Astrocyte (in vitro differentiated cells and primary cell): ENCODE measurements around the gene TSGA10. TPM values are rescaled to one million over a fixed set of nuclear protein-coding genes. Genes with fewer than 3 reads are reported as not detected.
"Not testable (repeated sequence)": the region's sequence is repeated elsewhere in the genome, so short reads cannot be mapped to it uniquely, and the experiment has no call there.

ENCODE experiments used
- DNase-seq: peaks from one replicate; pipeline ENCODE4 v3.0.0-alpha.2; 2010; ENCODE audit warnings: low read depth
- FAIRE-seq: peaks from 2 replicates; lab custom pipeline; 2011; peaks lifted over from hg19 to GRCh38; lab: Jason Lieb, UNC
- H2AFZ ChIP-seq: 2 replicates; pipeline ENCODE4 v1.6.0; 2012; ENCODE audit warnings: low read depth, low read length, inconsistent platforms
- H3K27ac ChIP-seq: 2 replicates; pipeline ENCODE4 v1.5.1; 2011; ENCODE audit warnings: low read depth, low read length, inconsistent platforms
- H3K27me3 ChIP-seq: 2 replicates; pipeline ENCODE4 v1.6.0; 2011; ENCODE audit warnings: low read length, inconsistent platforms; ENCODE audit not compliant: insufficient read depth
- H3K36me3 ChIP-seq: 2 replicates; pipeline ENCODE4 v1.5.1; 2011; ENCODE audit warnings: low read length, inconsistent platforms; ENCODE audit not compliant: insufficient read depth
- H3K4me1 ChIP-seq: 2 replicates; pipeline ENCODE4 v1.5.1; 2011; ENCODE audit warnings: low read length, inconsistent platforms; ENCODE audit not compliant: insufficient read depth
- H3K4me2 ChIP-seq: 2 replicates; pipeline ENCODE4 v1.6.0; 2012; ENCODE audit warnings: low read length, inconsistent platforms
- H3K4me3 ChIP-seq: 2 replicates; pipeline ENCODE4 v1.5.1; 2011; ENCODE audit warnings: low read depth, mild to moderate bottlenecking, low read length, inconsistent platforms; ENCODE audit not compliant: insufficient read depth
- H3K79me2 ChIP-seq: 2 replicates; pipeline ENCODE4 v1.6.0; 2012; ENCODE audit warnings: mild to moderate bottlenecking, low read length, inconsistent platforms; ENCODE audit not compliant: insufficient read depth
- H3K9ac ChIP-seq: 2 replicates; pipeline ENCODE4 v1.6.0; 2012; ENCODE audit warnings: mild to moderate bottlenecking, low read length, inconsistent platforms
- H3K9me3 ChIP-seq: 2 replicates; pipeline ENCODE4 v1.5.1; 2012; ENCODE audit warnings: low read depth, mild to moderate bottlenecking, low read length, inconsistent platforms; ENCODE audit not compliant: insufficient read depth
- H4K20me1 ChIP-seq: 2 replicates; pipeline ENCODE4 v1.6.0; 2012; ENCODE audit warnings: low read length, inconsistent platforms; ENCODE audit not compliant: insufficient read depth
- H3K27ac Mint-ChIP-seq: one replicate; pipeline ENCODE4 v1.8.0; 2021; ENCODE audit warnings: mild to moderate bottlenecking, mixed read lengths; ENCODE audit not compliant: unreplicated experiment
- H3K27me3 Mint-ChIP-seq: one replicate; pipeline ENCODE4 v1.8.0; 2021; ENCODE audit warnings: low read depth, mixed read lengths; ENCODE audit not compliant: unreplicated experiment
- H3K36me3 Mint-ChIP-seq: one replicate; pipeline ENCODE4 v1.8.0; 2021; ENCODE audit warnings: low read depth, mixed read lengths; ENCODE audit not compliant: unreplicated experiment
- H3K4me1 Mint-ChIP-seq: one replicate; pipeline ENCODE4 v1.8.0; 2021; ENCODE audit warnings: low read depth, mixed read lengths; ENCODE audit not compliant: unreplicated experiment
- H3K4me3 Mint-ChIP-seq: one replicate; pipeline ENCODE4 v1.8.0; 2021; ENCODE audit warnings: mild to moderate bottlenecking, moderate library complexity, mixed read lengths; ENCODE audit not compliant: unreplicated experiment
- H3K9me3 Mint-ChIP-seq: one replicate; pipeline ENCODE4 v1.8.0; 2021; ENCODE audit warnings: mild to moderate bottlenecking, mixed read lengths; ENCODE audit not compliant: unreplicated experiment
- CTCF ChIP-seq: IDR thresholded peaks from 2 replicates; pipeline ENCODE4 v1.5.1; 2011; ENCODE audit warnings: low read depth, mild to moderate bottlenecking, inconsistent platforms, low read length, moderate library complexity; ENCODE audit not compliant: insufficient read depth
- EZH2 ChIP-seq: IDR thresholded peaks from 2 replicates; pipeline ENCODE4 v1.6.1; 2012; ENCODE audit warnings: mild to moderate bottlenecking, low read length, inconsistent platforms; ENCODE audit not compliant: insufficient read depth
- total RNA-seq: library from RNA; stranded (reverse); gene quantifications from 2 replicates; pipeline ENCODE4 v1.2.1, GENCODE V29; 2021

Gene TSGA10
- total RNA-seq, 1 donor from 2014 or later, result 3.9 TPM

DNA sequence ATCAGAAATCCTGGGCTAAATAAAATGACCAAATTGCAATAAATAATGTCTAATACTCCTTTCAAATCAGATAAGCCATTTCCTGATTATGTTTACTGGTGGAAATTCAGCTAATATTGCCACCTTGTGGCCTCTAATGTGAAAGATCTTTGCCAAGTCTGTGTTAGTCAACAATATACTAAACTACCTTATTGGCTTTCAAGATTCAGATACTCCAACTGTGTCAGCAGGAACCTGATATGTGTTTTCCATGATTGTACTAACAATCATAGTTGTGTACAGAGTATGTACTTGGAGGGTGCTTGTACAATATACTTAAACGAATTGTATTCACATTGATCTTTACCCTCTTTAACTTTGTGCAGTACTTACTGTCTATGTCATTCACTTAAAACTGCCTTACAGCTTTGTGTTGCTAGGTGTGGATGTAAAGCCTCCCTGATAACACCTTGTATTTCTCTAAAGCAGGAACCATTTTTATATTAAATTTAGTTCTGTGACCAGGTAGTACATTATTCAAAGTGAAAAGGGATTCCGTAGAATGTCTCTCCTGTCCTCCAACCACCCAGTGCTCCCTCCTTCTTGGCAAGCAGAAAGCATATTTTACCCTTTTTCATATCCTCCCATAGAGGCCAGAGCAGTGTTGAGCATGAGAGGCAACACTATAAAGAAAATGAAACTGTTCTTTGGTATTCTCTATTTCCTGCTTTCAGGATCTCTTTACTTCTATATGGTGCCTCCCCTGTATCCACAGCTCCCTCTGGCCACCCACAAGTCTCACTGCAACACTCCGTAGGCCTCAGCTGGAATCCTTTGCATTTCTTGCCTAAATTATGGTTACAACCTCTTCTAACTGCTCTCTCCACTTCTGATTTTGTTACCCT lies 88.4 kb downstream of the TSGA10 start:
- Histone ChIP-seq H3K4me3 (no peak overlapping the region), H3K27ac (no peak overlapping the region), H3K36me3 (no peaks in the 10 kb centered on the region), H3K9me3 (no peaks in the 10 kb centered on the region), H3K27me3 (no peaks in the 10 kb centered on the region), H2AFZ (peak overlapping the region; percentile 36), H3K4me1 (no peaks in the 10 kb centered on the region), H4K20me1 (no peaks in the 10 kb centered on the region), H3K4me2 (no peak overlapping the region), H3K79me2 (no peaks in the 10 kb centered on the region), H3K9ac (no peak overlapping the region)
- DNase-seq (peak; percentile 41), FAIRE-seq (no peak)
- Mint-ChIP-seq H3K4me1 (no peaks in the 10 kb centered on the region), H3K27ac (no peak overlapping the region), H3K9me3 (no peaks in the 10 kb centered on the region), H3K27me3 (no peaks in the 10 kb centered on the region), H3K36me3 (no peaks in the 10 kb centered on the region), H3K4me3 (no peak overlapping the region)
- TF ChIP-seq EZH2 (no peak), CTCF (peak; percentile 58)

DNA sequence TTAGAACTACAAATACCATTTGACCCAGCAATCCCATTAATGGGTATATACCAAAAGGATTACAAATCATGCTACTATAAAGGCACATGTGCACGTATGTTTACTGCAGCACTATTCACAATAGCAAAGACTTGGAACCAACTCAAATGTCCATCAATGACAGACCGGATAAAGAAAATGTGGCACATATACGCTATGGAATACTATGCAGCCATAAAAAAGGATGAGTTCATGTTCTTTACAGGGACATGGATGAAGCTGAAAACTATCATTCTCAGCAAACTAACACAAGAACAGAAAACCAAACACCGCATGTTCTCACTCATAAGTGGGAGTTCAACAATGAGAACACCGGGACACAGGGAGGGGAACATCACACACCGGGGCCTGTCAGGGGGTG lies 105.6 kb downstream of the TSGA10 start:
- H3K4me1 ChIP-seq, H3K4me3 Mint-ChIP-seq, DNase-seq, H3K9ac ChIP-seq, H3K79me2 ChIP-seq, H3K27me3 Mint-ChIP-seq, H3K27me3 ChIP-seq, H3K27ac ChIP-seq, H3K4me2 ChIP-seq, H3K4me3 ChIP-seq, H3K27ac Mint-ChIP-seq, H2AFZ ChIP-seq, H3K4me1 Mint-ChIP-seq, H3K36me3 ChIP-seq, H4K20me1 ChIP-seq, H3K9me3 ChIP-seq, FAIRE-seq: not testable (repeated sequence)
- Mint-ChIP-seq H3K9me3 (peaks cover 36% of the 10 kb centered on the region), H3K36me3 (peaks cover 12% of the 10 kb centered on the region)

GRCh38 chr2:99040736-99041300 lies 113.9 kb downstream of the TSGA10 start:
- not testable (repeated sequence) for H4K20me1 ChIP-seq, H3K27me3 ChIP-seq, H3K79me2 ChIP-seq, H3K4me1 ChIP-seq, H3K36me3 ChIP-seq, H3K9me3 ChIP-seq, H3K4me2 ChIP-seq, H3K4me3 Mint-ChIP-seq, H3K27me3 Mint-ChIP-seq, H3K36me3 Mint-ChIP-seq, H3K4me3 ChIP-seq, H3K9ac ChIP-seq, FAIRE-seq
- Histone ChIP-seq H3K27ac (peak overlapping the region; percentile 0), H2AFZ (peak overlapping the region; percentile 43)
- H3K4me1 Mint-ChIP-seq, result peaks cover 13% of the 10 kb centered on the region
- H3K9me3 Mint-ChIP-seq, result peaks cover 30% of the 10 kb centered on the region
- peak overlapping the region; percentile 96 for H3K27ac Mint-ChIP-seq
- peak; percentile 27 for DNase-seq
